Heart left ventricle (tissue), 13 donors: ENCODE measurements around the gene CCT2.
A peak's percentile ranks its signal among the peaks of the same experiment; 100 is the strongest.

Source experiments
- CTCF ChIP-seq, 12 donors: fragments of 200-600 bp; sonication (generic) in 4 of 12; IDR thresholded peaks; one replicate each; pipeline versions ENCODE4 v1.5.0 to v1.8.0; 2018 to 2022; ENCODE audit warnings: antibody characterized with exemption in 12 of 12, mild to moderate bottlenecking in 5 of 12
- POLR2A ChIP-seq, 2 donors: fragments of 450-650 bp; IDR thresholded peaks; one replicate each; pipeline ENCODE4 v1.6.1; 2017; ENCODE audit warnings: antibody characterized with exemption in 2 of 2, mild to moderate bottlenecking in 2 of 2, moderate library complexity in 2 of 2
- donor health status: ischemic (EF 13 %, LVEDD 7.1; RV severe dilation, severe dysfunction).
- donor health status: DM: no; HTN: yes; CAD: no.
- donor health status: DM: no; HTN: no; CAD: no.
- donor health status: ischemic (EF 25% LVEDD 6.9; RV normal size, moderate dysfunction).
- donor health status: ischemic (EF 25% LVEDD 5.7; RV mildly dilated, moderate dysfunction).
- donor health status: ischemic (EF 35%, LVEDD 5.7; RV mildly dilated, moderate dysfunction).
- donor health status: nonischemic (EF 11% LVEDD 7.7; RV severe dilation, severe dysfunction).
- donor health status: DM: yes; HTN: yes; CAD: no.
- donor health status: PGD.
- donor health status: ischemic (EF 29% LVEDD 5.4; RV normal size, mild dysfunction).
- donor health status: nonischemic (EF 23%, LVEDD 6.1; RV moderate dilation, normal function).

GRCh38 chr12:69610729-69611128 lies 25.5 kb downstream of the CCT2 start, which contains the start of gene LRRC10:
- TF ChIP-seq CTCF (IDR thresholded peaks at IDR 0.05), result peak in 1 of 12 donors; percentile 13
- TF ChIP-seq POLR2A (IDR thresholded peaks at IDR 0.05), result no peak
